HG03025 (cell line): ENCODE measurements around the gene RGS6.

Source experiments
- ATAC-seq: cut with Tn5 transposase; IDR thresholded peaks from one replicate; pipeline ENCODE4 v1.9.1; 2021; ENCODE audit warnings: mild to moderate bottlenecking, moderate library complexity; ENCODE audit not compliant: unreplicated experiment, low FRiP score

The RGS6 gene

DNA sequence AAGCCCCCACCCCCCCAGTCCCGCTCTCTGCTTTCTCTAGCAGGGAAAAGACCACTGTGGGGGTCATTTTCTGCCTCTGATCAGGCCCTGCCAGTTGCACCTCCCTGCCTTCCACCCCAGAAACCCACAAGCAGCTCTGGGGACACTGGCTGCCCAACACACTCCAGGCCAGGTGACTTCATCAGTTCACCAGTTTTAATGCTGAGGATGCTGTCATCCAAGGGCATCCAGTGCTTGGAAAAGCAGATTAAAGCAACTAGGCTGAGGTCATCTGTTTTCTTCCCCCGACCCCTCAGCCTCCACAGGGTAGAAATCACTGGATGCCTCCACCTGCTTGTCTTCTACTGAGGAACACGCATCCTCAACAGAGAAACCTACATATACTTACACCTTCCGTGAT is 679.3 kb downstream of the RGS6 start:
- no peak for ATAC-seq

DNA sequence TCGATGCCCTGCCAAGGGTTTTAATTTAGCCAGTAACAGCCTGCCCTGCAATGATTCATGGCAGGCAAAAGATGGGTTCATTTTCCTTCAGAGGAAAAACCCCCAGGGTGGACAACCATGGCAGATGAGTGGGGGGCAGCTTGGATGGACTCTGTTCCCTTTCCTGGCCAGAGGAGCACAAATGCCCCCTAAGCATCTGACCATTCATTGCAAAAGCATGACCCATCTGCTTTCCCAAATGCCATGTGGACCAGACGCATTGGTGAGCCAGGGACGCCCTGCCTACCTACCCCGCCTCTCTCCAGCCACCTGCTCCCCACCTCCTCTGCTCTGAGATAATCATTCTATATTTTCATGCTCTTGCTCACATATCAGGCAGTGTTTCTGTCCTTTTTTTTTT is 679.8 kb downstream of the RGS6 start:
- ATAC-seq, result no peak

DNA sequence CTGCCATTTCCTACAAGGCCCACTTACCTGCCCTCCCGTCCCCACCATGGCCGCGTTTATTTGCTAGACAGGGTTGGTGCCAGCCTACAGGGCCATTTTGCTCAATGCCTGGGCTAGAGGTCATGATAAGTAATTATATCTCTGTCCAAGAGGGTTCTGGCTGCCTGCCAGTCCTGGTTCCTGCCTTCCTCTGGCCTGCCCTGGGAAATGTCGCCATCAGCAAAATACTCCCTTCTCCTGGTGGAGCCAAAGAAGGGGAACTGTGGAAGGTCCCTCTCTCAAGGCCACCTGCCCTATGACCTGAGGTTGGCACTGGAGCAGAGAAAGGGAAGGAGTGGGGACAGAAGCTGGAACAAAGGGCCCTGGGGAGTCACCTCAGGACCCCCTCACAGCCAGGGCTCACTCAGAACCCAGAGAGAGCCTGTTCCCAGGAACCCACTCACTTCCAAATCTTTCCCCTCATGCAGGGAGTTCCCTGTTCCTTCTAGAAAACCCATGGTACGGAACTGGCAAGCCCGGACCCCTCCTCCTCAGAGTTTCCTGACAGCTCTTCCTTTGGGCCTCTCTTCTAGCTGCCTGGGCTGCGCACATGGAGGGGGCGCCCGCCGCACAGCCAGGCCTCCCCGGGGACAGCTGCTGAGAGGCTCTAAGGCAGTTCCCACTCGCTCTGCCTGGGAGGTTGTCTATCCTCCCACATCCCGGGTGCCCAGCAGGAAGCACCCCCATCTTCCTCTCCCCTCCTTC is 681.2 kb downstream of the RGS6 start:
- ATAC-seq, result no peak

DNA sequence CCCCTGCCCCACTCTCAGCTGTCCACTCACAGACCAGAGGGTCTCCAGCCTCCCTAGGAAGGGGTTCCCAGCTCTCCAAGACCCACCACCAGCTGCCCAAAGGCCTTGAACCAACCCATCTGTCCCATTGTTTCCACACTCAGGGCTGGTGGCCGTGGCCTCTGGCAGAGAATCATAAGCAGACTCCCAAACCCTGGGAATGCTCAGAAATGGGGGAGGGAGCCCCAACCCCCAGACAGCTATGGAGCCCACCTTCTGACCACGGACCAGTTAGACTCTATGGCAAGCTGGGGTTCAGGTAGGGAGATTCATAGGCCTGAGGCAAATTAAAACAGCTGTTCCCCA is 681.7 kb downstream of the RGS6 start:
- ATAC-seq, result no peak

DNA sequence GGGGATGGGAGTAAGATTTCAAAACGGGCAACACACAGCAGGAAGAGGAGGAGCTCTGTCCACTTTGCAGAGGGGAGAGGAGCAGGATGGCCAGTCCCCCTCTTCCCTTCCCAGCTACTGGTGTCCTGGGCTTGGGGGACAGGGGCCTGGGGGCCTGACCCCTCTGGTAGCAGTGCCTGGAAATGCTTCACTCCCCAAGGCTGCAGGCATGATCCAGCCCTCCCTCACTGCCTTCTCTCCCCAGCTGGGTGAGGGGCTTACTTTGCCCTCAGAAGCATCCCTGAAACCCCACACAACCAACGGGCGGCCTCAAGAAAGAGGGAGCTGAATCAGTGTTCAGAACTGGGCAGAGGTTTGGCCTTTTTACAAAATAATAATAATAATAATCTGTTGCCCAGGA is 682.1 kb downstream of the RGS6 start:
- ATAC-seq, result no peak

DNA sequence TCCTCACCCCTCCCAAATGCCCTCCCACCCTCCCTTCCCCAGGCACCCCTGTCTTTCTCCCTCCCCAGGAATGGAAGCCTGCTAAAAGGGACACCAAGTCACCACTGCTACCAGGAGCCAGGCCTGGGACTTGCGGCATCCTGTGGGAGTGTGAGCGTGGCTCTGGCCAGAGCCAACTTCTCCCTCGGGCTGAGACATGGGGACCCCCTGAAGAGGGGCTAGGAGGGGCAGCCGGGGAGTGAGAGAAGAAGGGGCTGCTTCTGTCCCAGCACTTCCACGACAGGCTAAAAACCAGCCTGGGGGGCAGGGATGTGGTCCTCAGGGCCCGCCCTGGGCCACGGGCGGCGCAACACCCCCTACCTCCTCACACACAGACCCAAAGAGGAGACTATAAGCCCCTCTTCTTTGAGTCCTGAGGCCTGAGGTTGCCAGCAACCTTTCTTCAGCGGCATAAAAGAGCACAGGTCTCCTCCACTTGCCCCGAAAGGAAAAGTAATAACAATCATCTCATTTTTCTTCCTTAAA is 682.7 kb downstream of the RGS6 start:
- ATAC-seq, result no peak

DNA sequence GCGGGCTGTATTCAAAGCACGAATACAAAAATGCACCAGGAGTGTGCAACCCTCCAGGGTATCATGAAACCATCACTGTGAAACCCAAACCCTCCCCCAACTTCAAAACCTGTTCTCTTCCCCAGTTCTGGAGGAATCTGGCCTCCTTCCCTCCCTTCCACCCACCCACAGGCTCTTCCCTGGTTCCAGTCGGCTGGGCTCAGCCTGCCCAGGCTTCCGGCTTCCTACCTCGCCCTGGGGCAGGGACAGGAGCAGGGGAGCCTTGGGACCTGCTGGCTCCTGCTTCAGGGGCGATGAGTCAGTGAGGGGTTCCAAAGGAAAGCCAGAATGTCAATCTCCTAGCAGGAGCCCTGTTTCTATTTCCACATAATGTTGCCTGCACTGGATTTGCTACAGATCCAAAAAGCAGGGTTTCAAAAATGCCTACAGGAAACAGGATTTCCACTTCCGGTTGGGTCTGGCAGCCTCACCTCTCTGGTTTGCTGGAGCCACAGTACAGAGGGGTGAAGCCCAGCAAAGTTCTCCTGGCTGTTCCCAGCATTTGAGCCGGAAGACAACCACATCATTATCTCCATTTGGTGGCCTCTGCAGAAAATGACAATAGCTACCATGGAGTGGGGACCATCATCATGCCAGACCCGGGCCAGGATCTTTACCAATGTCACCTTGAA is 683.4 kb downstream of the RGS6 start:
- ATAC-seq, result no peak
